HepG2 (cell line): ENCODE data around the gene IGFBP6. TPM values are rescaled to one million over a fixed set of nuclear protein-coding genes. Genes with fewer than 3 reads are reported as not detected.

Source experiments
- BCLAF1 ChIP-seq: fragments of 450-650 bp; IDR thresholded peaks from 2 replicates; pipeline ENCODE4 v1.6.1; 2017; ENCODE audit warnings: mild to moderate bottlenecking
- BORCS8-MEF2B ChIP-seq: sonication (generic); formaldehyde crosslinking; IDR thresholded peaks from 2 replicates; pipeline ENCODE4 v1.8.0; 2022; ENCODE audit warnings: mild to moderate bottlenecking, missing genetic modification reagents
- BRD4 ChIP-seq: sonication (generic); formaldehyde crosslinking; IDR thresholded peaks from 2 replicates; pipeline ENCODE4 v1.4.0; 2020; ENCODE audit warnings: missing genetic modification reagents
- CEBPZ ChIP-seq: IDR thresholded peaks from 2 replicates; pipeline ENCODE4 v1.6.1; 2012; ENCODE audit warnings: low read length, improper control_type of control experiment
- CENPT ChIP-seq: sonication (generic); formaldehyde crosslinking; IDR thresholded peaks from 2 replicates; pipeline ENCODE4 v1.8.0; 2022; ENCODE audit warnings: low read depth, mild to moderate bottlenecking, moderate library complexity, missing genetic modification reagents
- HNF4G ChIP-seq, 2 experiments: sonication (generic) in 1 of 2; formaldehyde crosslinking in 1 of 2; IDR thresholded peaks; 2 replicates each; pipeline versions ENCODE4 v1.4.0 to v1.6.1; 2011 to 2020; ENCODE audit warnings: borderline replicate concordance in 2 of 2, low read depth in 2 of 2, mild to moderate bottlenecking in 2 of 2, low read length in 1 of 2, missing genetic modification reagents in 1 of 2, moderate library complexity in 1 of 2
- NAIF1 ChIP-seq: sonication (generic); formaldehyde crosslinking; IDR thresholded peaks from 2 replicates; pipeline ENCODE4 v1.5.0; 2020; ENCODE audit warnings: mild to moderate bottlenecking, missing genetic modification reagents, borderline replicate concordance
- POLR2G ChIP-seq: fragments of 200-400 bp; formaldehyde crosslinking; IDR thresholded peaks from 2 replicates; pipeline ENCODE4 v1.6.1; 2018; ENCODE audit warnings: mild to moderate bottlenecking, low read depth, low read length, moderate library complexity
- SAFB2 ChIP-seq: sonication (generic); formaldehyde crosslinking; IDR thresholded peaks from 2 replicates; pipeline ENCODE4 v1.5.1; 2020; ENCODE audit warnings: missing genetic modification reagents, low read depth, mild to moderate bottlenecking, borderline replicate concordance
- SMAD1 ChIP-seq: sonication (generic); formaldehyde crosslinking; IDR thresholded peaks from 2 replicates; pipeline ENCODE4 v1.4.0; 2020; ENCODE audit warnings: missing genetic modification reagents, low read depth, mild to moderate bottlenecking, borderline replicate concordance
- SPEN ChIP-seq: sonication (generic); formaldehyde crosslinking; IDR thresholded peaks from 2 replicates; pipeline ENCODE4 v1.5.1; 2020; ENCODE audit warnings: low read depth, mild to moderate bottlenecking, missing genetic modification reagents
- YEATS2 ChIP-seq: sonication (generic); formaldehyde crosslinking; IDR thresholded peaks from 2 replicates; pipeline ENCODE4 v1.4.0; 2020; ENCODE audit warnings: missing genetic modification reagents, borderline replicate concordance
- ZBTB10 ChIP-seq: sonication (generic); formaldehyde crosslinking; IDR thresholded peaks from 2 replicates; pipeline ENCODE4 v1.4.0; 2020; ENCODE audit warnings: missing genetic modification reagents, borderline replicate concordance
- ZNF138 ChIP-seq: sonication (generic); formaldehyde crosslinking; IDR thresholded peaks from 2 replicates; pipeline ENCODE4 v1.5.0; 2020; ENCODE audit warnings: mild to moderate bottlenecking, low read depth, missing genetic modification reagents
- ZNF282 ChIP-seq: fragments of 450-650 bp; IDR thresholded peaks from 2 replicates; pipeline ENCODE4 v1.6.1; 2018; ENCODE audit not compliant: partially characterized antibody
- ZSCAN25 ChIP-seq: sonication (generic); formaldehyde crosslinking; IDR thresholded peaks from 2 replicates; pipeline ENCODE4 v1.8.0; 2022; ENCODE audit warnings: mild to moderate bottlenecking, missing genetic modification reagents
- polyA plus RNA-seq, 8 experiments: library from polyadenylated mRNA; depleted of rRNA in 3 of 8; stranded (reverse) in 7 of 8; unstranded in 1 of 8; fragments of >200 nt; fragmentation: Illumina TruSeq in 4 of 8; extraction: Trizol in 4 of 8; gene quantifications; 2 replicates each; pipeline versions ENCODE4 v1.2.1 to v1.2.3, GENCODE V29; 2011 to 2016; ENCODE audit warnings: low read depth in 4 of 8, missing spikeins in 1 of 8, mixed read lengths in 1 of 8; ENCODE audit not compliant: insufficient read depth in 1 of 8
- total RNA-seq, 5 experiments: library from RNA; depleted of rRNA; stranded (reverse); fragments of >200 nt; fragmentation: Illumina TruSeq; extraction: Trizol; gene quantifications; 2 replicates each; pipeline ENCODE4 v1.2.3, GENCODE V29; 2016; ENCODE audit warnings: low read depth in 1 of 5

The IGFBP6 gene
- total and polyA plus RNA-seq, 2 of the 13 experiments (the other 11 are each of a cell fraction or from before 2014, with no cell fraction given) = 3.9 to 25.2 TPM

- TF ChIP-seq ZBTB10 (CRISPR knock-in tag) (0 out of 2 replicates have a peak, but pooled peaks have one; percentile 67), YEATS2 (CRISPR knock-in tag) (no peak), CEBPZ (no peak), ZNF282 (no peak), SPEN (CRISPR knock-in tag) (peak; percentile 28; the same call in 1 of the 2 replicates), SAFB2 (CRISPR knock-in tag) (peak; percentile 36; the same call in 1 of the 2 replicates), CENPT (no peak), HNF4G (IDR thresholded peaks at IDR 0.05; ENCODE audit: borderline replicate concordance, low read depth, low read length) (peak; percentile 85), HNF4G (CRISPR knock-in tag; IDR thresholded peaks at IDR 0.05; ENCODE audit: borderline replicate concordance, low read depth) (no peak; the same call in 1 of the 2 replicates), BCLAF1 (no peak), POLR2G (peak; percentile 85), BORCS8-MEF2B (CRISPR knock-in tag) (peak; percentile 80; the same call in 1 of the 2 replicates), NAIF1 (CRISPR knock-in tag) (no peak), ZSCAN25 (CRISPR knock-in tag) (no peak), SMAD1 (CRISPR knock-in tag) (peak; percentile 58; the same call in 1 of the 2 replicates), BRD4 (CRISPR knock-in tag) (no peak; the same call in 1 of the 2 replicates), ZNF138 (CRISPR knock-in tag) (no peak)
Measured at GRCh38 chr12:53102883-53103807, 5.7 kb downstream of the IGFBP6 start, which contains the start of gene SOAT2 (continued).
